ENCODE measurements around the gene NPNT. TPM values are rescaled to one million over a fixed set of nuclear protein-coding genes. Genes with fewer than 3 reads are reported as not detected.

Gene NPNT
- total RNA-seq, 2 donors from 2014 or later, result 30.9 to 39.1 TPM

- DNase-seq, result no peak
- H3K4me3 ChIP-seq, result no peak overlapping the region
- no peak for TF ChIP-seq CTCF (IDR thresholded peaks at IDR 0.05)
- no peak overlapping the region for H3K9ac ChIP-seq (ENCODE audit: low read depth in 2 of 2, low read length in 2 of 2)
- no peaks in the 10 kb centered on the region for H3K9me3 ChIP-seq
- H3K27me3 ChIP-seq, result no peaks in the 10 kb centered on the region
- H3K27ac ChIP-seq, result no peak overlapping the region
- intact Hi-C loops (cut with DNase I), result no loop called here
- H3K36me3 ChIP-seq, result no peaks in the 10 kb centered on the region
- no peaks in the 10 kb centered on the region for H3K4me1 ChIP-seq
These were observed 55.9 kb downstream of the NPNT start for GRCh38 chr4:105951198-105951597.

- intact Hi-C loops (cut with DNase I), result no loop called here
- Histone ChIP-seq H3K9me3 (no peaks in the 10 kb centered on the region), H3K36me3 (no peaks in the 10 kb centered on the region), H3K4me3 (no peak overlapping the region), H3K27me3 (no peaks in the 10 kb centered on the region), H3K4me1 (no peaks in the 10 kb centered on the region), H3K9ac (ENCODE audit: low read depth in 2 of 2, low read length in 2 of 2) (no peak overlapping the region), H3K27ac (no peak overlapping the region)
- DNase-seq, result no peak
- TF ChIP-seq CTCF (IDR thresholded peaks at IDR 0.05), result no peak
These were observed 57.3 kb downstream of the NPNT start for GRCh38 chr4:105952591-105952990.

GRCh38 chr4:105956569-105956968 is 61.3 kb downstream of the NPNT start:
- Histone ChIP-seq H3K27me3 (no peaks in the 10 kb centered on the region), H3K4me1 (no peaks in the 10 kb centered on the region), H3K36me3 (no peaks in the 10 kb centered on the region), H3K4me3 (no peak overlapping the region), H3K27ac (no peak overlapping the region), H3K9ac (ENCODE audit: low read depth in 2 of 2, low read length in 2 of 2) (no peak overlapping the region), H3K9me3 (no peaks in the 10 kb centered on the region)
- intact Hi-C loops (cut with DNase I), result no loop called here
- no peak for TF ChIP-seq CTCF (IDR thresholded peaks at IDR 0.05)
- DNase-seq, result no peak

- no peak for TF ChIP-seq CTCF (IDR thresholded peaks at IDR 0.05)
- Histone ChIP-seq H3K4me3 (no peak overlapping the region), H3K27ac (no peak overlapping the region), H3K9me3 (no peaks in the 10 kb centered on the region), H3K27me3 (no peaks in the 10 kb centered on the region), H3K9ac (ENCODE audit: low read depth in 2 of 2, low read length in 2 of 2) (no peak overlapping the region), H3K4me1 (no peaks in the 10 kb centered on the region), H3K36me3 (no peaks in the 10 kb centered on the region)
- intact Hi-C loops (cut with DNase I), result no loop called here
- peak; percentile 38 for DNase-seq
These were observed 62.4 kb downstream of the NPNT start for GRCh38 chr4:105957680-105958079.

GRCh38 chr4:105963461-105964400 is 68.5 kb downstream of the NPNT start:
- no peak for DNase-seq
- no peaks in the 10 kb centered on the region for H3K9me3 ChIP-seq
- no peak overlapping the region for H3K27ac ChIP-seq
- TF ChIP-seq CTCF (IDR thresholded peaks at IDR 0.05), result no peak
- no peaks in the 10 kb centered on the region for H3K36me3 ChIP-seq
- no peak overlapping the region for H3K9ac ChIP-seq (ENCODE audit: low read depth in 2 of 2, low read length in 2 of 2)
- intact Hi-C loops (cut with DNase I), result no loop called here
- H3K4me1 ChIP-seq, result no peaks in the 10 kb centered on the region
- no peak overlapping the region for H3K4me3 ChIP-seq
- H3K27me3 ChIP-seq, result no peaks in the 10 kb centered on the region
